ENCODE measurements around the gene PLD2.

- TF ChIP-seq CTCF (IDR thresholded peaks at IDR 0.05) (no peak), EZH2 (IDR thresholded peaks at IDR 0.05; ENCODE audit: borderline replicate concordance, insufficient read depth, low read depth, low read length, poor library complexity, severe bottlenecking) (no peak)
Observed at GRCh38 chr17:4786106-4786511, 20.8 kb upstream of the PLD2 start, which contains the start of gene VMO1.

Data from B cell (primary cell).